K562 (cell line): ENCODE results near the gene BROX. TPM values are rescaled to one million over a fixed set of nuclear protein-coding genes. Genes with fewer than 3 reads are reported as not detected.

ENCODE experiments used
- ATAC-seq: fragments of 200-7000 bp; cut with Tn5 transposase; 3 replicates; pipeline ENCODE4 v1.9.1; 2020; ENCODE audit warnings: moderate library complexity
- BruUV-seq: library from RNA; stranded (reverse); fragments of 400-500 nt; replicated peaks from 2 replicates; lab custom pipeline; 2021; lab: Mats Ljungman, UMichigan
- CTCF ChIA-PET: fragments of 300-600 bp; formaldehyde crosslinking; extraction: SDS; loops from one replicate; lab custom pipeline; 2021; ENCODE audit warnings: low intra/inter-chr PET ratio; lab: Yijun Ruan, JAX
- POLR2A ChIA-PET: fragments of 300-600, 350-650 bp; sonication (Branson Sonifier 250); formaldehyde crosslinking; extraction: SDS; loops from one replicate; lab custom pipeline; 2021; ENCODE audit warnings: antibody characterized with exemption, inconsistent platforms; lab: Yijun Ruan, JAX
- DNase-seq, 4 experiments: peaks; one replicate each; pipeline versions ENCODE4 v3.0.0 to v3.0.0-alpha.2; 2011 to 2018; ENCODE audit warnings: low spot score in 3 of 4, mixed read lengths in 3 of 4; ENCODE audit errors: extremely low read depth in 1 of 4
- FAIRE-seq: peaks from 2 replicates; lab custom pipeline; 2011; peaks lifted over from hg19 to GRCh38; lab: Jason Lieb, UNC
- H2AFZ ChIP-seq: 2 replicates; pipeline ENCODE4 v1.6.0; 2011; ENCODE audit warnings: low read depth, low read length, control low read depth, inconsistent platforms
- H3K27ac ChIP-seq: fragments of 200-600 bp; 3 replicates; pipeline ENCODE4 v1.8.0; 2011; ENCODE audit warnings: low read depth, mild to moderate bottlenecking, control low read depth, inconsistent platforms, low read length, moderate library complexity, mixed read lengths; ENCODE audit errors: extremely low read depth
- H3K27me3 ChIP-seq, 2 experiments: fragments of 300-600 bp in 1 of 2; 2 replicates in 1 of 2; 3 replicates in 1 of 2; pipeline versions ENCODE4 v1.6.0 to v1.8.0; 2011; ENCODE audit warnings: inconsistent platforms in 2 of 2, low read length in 2 of 2, mild to moderate bottlenecking in 1 of 2, mixed read lengths in 1 of 2, moderate library complexity in 1 of 2; ENCODE audit not compliant: control insufficient read depth in 2 of 2, insufficient read depth in 2 of 2
- H3K36me3 ChIP-seq: fragments of 300-600 bp; 3 replicates; pipeline ENCODE4 v1.8.0; 2011; ENCODE audit warnings: mild to moderate bottlenecking, low read length, inconsistent platforms; ENCODE audit not compliant: control insufficient read depth, insufficient read depth
- H3K4me1 ChIP-seq, 2 experiments: fragments of 200-600 bp in 1 of 2; replicated peaks in 1 of 2; 2 replicates in 1 of 2; 3 replicates in 1 of 2; pipeline versions ENCODE4 v1.5.1 to v1.8.0; 2011; ENCODE audit warnings: inconsistent platforms in 2 of 2, low read length in 2 of 2, mild to moderate bottlenecking in 1 of 2, mixed read lengths in 1 of 2, moderate library complexity in 1 of 2; ENCODE audit not compliant: control insufficient read depth in 2 of 2, insufficient read depth in 2 of 2
- H3K4me2 ChIP-seq: 2 replicates; pipeline ENCODE4 v1.6.1; 2011; ENCODE audit warnings: low read length, control low read depth, inconsistent platforms, mixed read lengths; ENCODE audit not compliant: insufficient read depth
- H3K4me3 ChIP-seq: fragments of 200-600 bp; sonication (generic), shearing (Covaris generic); 2 replicates; pipeline ENCODE4 v1.5.1; 2016; ENCODE audit warnings: control low read depth, inconsistent platforms
- H3K79me2 ChIP-seq: fragments of 200-600 bp; 3 replicates; pipeline ENCODE4 v1.8.0; 2011; ENCODE audit warnings: low read length, inconsistent platforms; ENCODE audit not compliant: control insufficient read depth, insufficient read depth
- H3K9ac ChIP-seq, 2 experiments: 2 replicates each; pipeline versions ENCODE4 v1.6.0 to v1.6.1; 2011; ENCODE audit warnings: low read depth in 2 of 2, low read length in 2 of 2, control low read depth in 1 of 2, inconsistent platforms in 1 of 2, mild to moderate bottlenecking in 1 of 2, mixed read lengths in 1 of 2; ENCODE audit not compliant: insufficient read depth in 1 of 2
- H3K9me1 ChIP-seq: one replicate; pipeline ENCODE4 v1.6.0; 2011; ENCODE audit warnings: inconsistent platforms, mild to moderate bottlenecking, low read length, moderate library complexity; ENCODE audit not compliant: control insufficient read depth, insufficient read depth
- H3K9me3 ChIP-seq: replicated peaks from 2 replicates; pipeline ENCODE4 v1.5.1; 2011; ENCODE audit warnings: low read depth, low read length, inconsistent platforms; ENCODE audit not compliant: control insufficient read depth, insufficient read depth
- H4K20me1 ChIP-seq: replicated peaks from 2 replicates; pipeline ENCODE4 v1.6.1; 2011; ENCODE audit warnings: low read length, inconsistent platforms, mixed read lengths; ENCODE audit not compliant: control insufficient read depth, insufficient read depth
- NFIX ChIP-seq: fragments of 250-450 bp; sonication (Bioruptor Pico); IDR thresholded peaks from 2 replicates; pipeline ENCODE4 v1.4.0; 2020; ENCODE audit warnings: low read depth, mild to moderate bottlenecking, moderate library complexity
- POLR2G ChIP-seq: fragments of 200-400 bp; formaldehyde crosslinking; IDR thresholded peaks from 2 replicates; pipeline ENCODE4 v1.6.1; 2017; ENCODE audit warnings: low read depth, mild to moderate bottlenecking, antibody characterized with exemption, low read length, moderate library complexity
- SNIP1 ChIP-seq: fragments of 450-650 bp; IDR thresholded peaks from 2 replicates; pipeline ENCODE4 v1.7.1; 2017; ENCODE audit warnings: low read depth, mild to moderate bottlenecking
- ZFX ChIP-seq: sonication (generic); formaldehyde crosslinking; IDR thresholded peaks from 2 replicates; pipeline ENCODE4 v1.8.0; 2022; ENCODE audit warnings: mild to moderate bottlenecking, missing genetic modification reagents, moderate library complexity
- WGBS: fragments of 100-300 bp; shearing (Covaris generic); methylation state at CpG from one replicate; pipeline ENCODE4 v1.1.6; 2016; ENCODE audit warnings: low coverage, mixed read lengths; ENCODE audit not compliant: insufficient coverage; ENCODE audit errors: missing lambda C conversion rate; 5-methylcytosine and 5-hydroxymethylcytosine counted together
- in situ Hi-C: fragments of 300-500 bp; cut with MboI; formaldehyde crosslinking; loops from 4 replicates; pipeline ENCODE4 v1.15.0; 2018; ENCODE audit warnings: inconsistent platforms, mixed read lengths
- intact Hi-C: fragments of 100-400 bp; cut with micrococcal nuclease; formaldehyde crosslinking; loops from 2 replicates; pipeline ENCODE4 v1.14.2; 2022
- polyA plus RNA-seq, 8 experiments: library from polyadenylated mRNA; depleted of rRNA in 4 of 8; stranded (reverse) in 5 of 8; unstranded in 3 of 8; fragments of >200 nt; fragmentation: Nextera tagmentation in 2 of 8; fragmentation: Illumina TruSeq in 1 of 8; extraction: Ambion mirVana in 2 of 8; extraction: Trizol in 1 of 8; gene quantifications; 2 replicates each; pipeline versions ENCODE4 v1.2.1 to v1.2.3, GENCODE V29; 2011 to 2014; ENCODE audit warnings: inconsistent platforms in 1 of 8, missing spikeins in 1 of 8
- total RNA-seq, 7 experiments: library from RNA; depleted of rRNA in 6 of 7; stranded (reverse); fragments of >200 nt in 6 of 7; fragmentation: Illumina TruSeq in 2 of 7; extraction: Trizol in 2 of 7; gene quantifications; 2 replicates each; pipeline versions ENCODE4 v1.2.1 to v1.2.3, GENCODE V29; 2011 to 2021; ENCODE audit warnings: low replicate concordance in 1 of 7

BROX gene
- total and polyA plus RNA-seq, 9 of the 15 experiments (the other 6 are each of a cell fraction or from before 2014, with no cell fraction given), result 9.4 to 153 (median 45.1) TPM

DNA sequence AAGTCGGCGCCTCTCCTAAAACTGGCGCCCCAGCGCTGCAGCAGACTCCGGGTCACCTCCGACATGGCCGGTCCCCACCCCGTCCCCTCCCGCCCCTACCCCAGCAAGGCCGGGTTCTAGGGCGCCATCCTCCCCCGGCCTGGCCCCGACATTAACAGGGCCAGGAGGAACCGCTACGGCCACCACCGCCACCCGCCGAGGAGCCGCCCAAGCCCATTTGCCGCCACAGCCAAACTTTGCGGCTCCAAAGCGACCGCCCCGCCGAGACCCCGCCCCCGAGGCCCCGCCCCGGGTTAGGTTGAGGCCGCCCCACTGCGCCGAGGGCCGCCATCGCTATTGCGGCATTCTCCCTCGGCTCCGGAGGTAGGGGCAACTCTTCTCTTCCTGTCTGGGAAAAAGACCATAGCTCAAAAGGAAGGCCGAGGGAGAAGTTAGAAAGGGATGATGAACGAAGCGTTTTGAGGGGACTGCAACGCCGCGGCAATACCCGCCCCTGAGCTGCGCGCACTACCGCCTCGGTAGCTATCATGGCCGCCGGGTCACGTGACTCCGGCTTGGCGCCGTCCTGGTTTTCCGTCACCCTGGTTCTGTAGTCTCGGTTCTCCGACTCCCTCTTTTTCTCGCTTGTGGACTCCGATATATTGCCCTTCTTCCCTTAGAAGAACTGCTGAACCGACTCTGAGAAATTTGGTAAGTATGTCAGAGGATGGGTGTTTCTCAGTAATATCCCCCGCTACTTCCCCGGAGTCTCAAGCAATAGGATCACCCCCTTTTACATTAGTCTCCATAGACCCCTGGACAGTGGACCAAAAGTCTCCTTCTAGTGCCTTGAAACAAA, at the start of gene BROX, which contains the start of gene AIDA (continued):
- TF ChIP-seq SNIP1 (no peak), NFIX (CRISPR knock-in tag) (no peak; the same call in 1 of the 2 replicates)

DNA sequence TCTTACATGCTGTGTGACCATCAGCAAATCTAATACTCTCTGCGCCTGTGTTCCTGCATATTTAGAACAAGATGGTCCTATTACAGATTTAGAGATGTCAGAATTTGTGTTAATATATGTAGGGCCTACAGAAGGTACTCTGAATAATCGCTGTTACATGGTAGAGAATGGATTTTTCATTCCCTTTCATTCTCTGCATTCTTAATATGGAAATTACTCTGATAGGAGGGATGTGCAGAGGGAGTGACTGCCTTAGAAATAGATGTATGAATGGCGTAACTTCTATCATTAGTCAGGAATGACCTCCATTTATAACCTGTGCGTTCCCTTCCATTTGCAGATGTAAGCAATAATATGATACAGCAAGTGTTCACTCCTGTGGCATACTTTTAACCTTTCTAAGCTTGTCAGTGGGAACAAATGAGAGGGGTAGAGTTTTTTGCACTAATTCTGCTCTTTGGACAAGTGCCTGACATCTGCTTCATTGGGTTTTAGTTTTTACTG, 48.9 kb upstream of the BROX start:
- ChIA-PET CTCF (no interaction called here), POLR2A (no interaction called here)

More for the DNA sequence above, 48.9 kb upstream of the BROX start:
- Histone ChIP-seq H3K4me2 (no peak overlapping the region), H3K27ac (no peak overlapping the region), H3K36me3 (peaks cover 92% of the 10 kb centered on the region), H3K4me3 (no peak overlapping the region), H3K9me3 (no peaks in the 10 kb centered on the region), H3K27me3 (no peaks in the 10 kb centered on the region), H3K9me1 (no peaks in the 10 kb centered on the region), H2AFZ (no peak overlapping the region), H4K20me1 (no peaks in the 10 kb centered on the region), H3K4me1 (no peaks in the 10 kb centered on the region), H3K79me2 (no peaks in the 10 kb centered on the region), H3K9ac (no peak overlapping the region)
- WGBS, result 95% methylated on average over 4 of the region's 4 CpGs
- no TSS peak for BruUV-seq
- ATAC-seq, result no peak
- no peak for DNase-seq
- no peak for FAIRE-seq
- TF ChIP-seq ZFX (CRISPR knock-in tag) (no peak), POLR2G (0 out of 2 replicates have a peak, but pooled peaks have one; percentile 21)
- intact Hi-C loops (loop anchor here (5.0 kb wide), 1 partner anchor 34 kb away; no protein-coding TSS in a partner anchor), in situ Hi-C loops (no loop called here)
